K562 (cell line): Measurements from ENCODE around the gene OSGIN1. TPM values are rescaled to one million over a fixed set of nuclear protein-coding genes. Genes with fewer than 3 reads are reported as not detected.

Source experiments
- ARID2 ChIP-seq: fragments of 450-650 bp; IDR thresholded peaks from 2 replicates; pipeline ENCODE4 v1.6.1; 2017; ENCODE audit warnings: antibody characterized with exemption, mild to moderate bottlenecking
- HDAC8 ChIP-seq: fragments of 450-650 bp; IDR thresholded peaks from 2 replicates; pipeline ENCODE4 v1.6.1; 2016; ENCODE audit warnings: mild to moderate bottlenecking, missing genetic modification characterization, moderate library complexity, missing compliant biosample characterization
- ILK ChIP-seq: fragments of 450-650 bp; IDR thresholded peaks from 2 replicates; pipeline ENCODE4 v1.6.1; 2016; ENCODE audit warnings: missing genetic modification characterization, low read depth, mild to moderate bottlenecking, missing compliant biosample characterization, moderate library complexity, borderline replicate concordance
- KDM2B ChIP-seq: fragments of 250-450 bp; sonication (Bioruptor Pico); IDR thresholded peaks from 2 replicates; pipeline ENCODE4 v1.8.0; 2021; ENCODE audit warnings: mild to moderate bottlenecking, moderate library complexity
- MEF2A ChIP-seq: IDR thresholded peaks from 2 replicates; pipeline ENCODE4 v1.6.1; 2011; ENCODE audit warnings: low read depth, mild to moderate bottlenecking, low read length, moderate library complexity; ENCODE audit not compliant: control insufficient read depth
- PTTG1 ChIP-seq: fragments of 450-650 bp; IDR thresholded peaks from 2 replicates; pipeline ENCODE4 v1.6.1; 2016; ENCODE audit warnings: low read depth, mild to moderate bottlenecking, missing genetic modification characterization, missing compliant biosample characterization
- RAD21 ChIP-seq, 2 experiments: fragments of 250-450 bp in 1 of 2; fragments of 450-650 bp in 1 of 2; sonication (Bioruptor Pico) in 1 of 2; formaldehyde crosslinking in 1 of 2; IDR thresholded peaks in 1 of 2; conservative IDR thresholded peaks in 1 of 2; 2 replicates each; pipeline versions ENCODE4 v1.4.0 to v1.8.0; 2020 to 2022; ENCODE audit warnings: mild to moderate bottlenecking in 2 of 2, moderate library complexity in 1 of 2
- SOX6 ChIP-seq: fragments of 450-650 bp; IDR thresholded peaks from 2 replicates; pipeline ENCODE4 v1.6.1; 2014; ENCODE audit warnings: mild to moderate bottlenecking
- TAF1 ChIP-seq: IDR thresholded peaks from 2 replicates; pipeline ENCODE4 v1.6.1; 2011; ENCODE audit warnings: mild to moderate bottlenecking, low read length, moderate library complexity; ENCODE audit not compliant: insufficient read depth, control insufficient read depth, severe bottlenecking; ENCODE audit errors: extremely low read depth
- ZKSCAN3 ChIP-seq: fragments of 250-450 bp; sonication (Bioruptor Pico); IDR thresholded peaks from 2 replicates; pipeline ENCODE4 v1.4.0; 2020
- ZNF780A ChIP-seq: fragments of 250-450 bp; sonication (Bioruptor Pico); IDR thresholded peaks from 2 replicates; pipeline ENCODE4 v1.5.0; 2021; ENCODE audit warnings: mild to moderate bottlenecking
- polyA plus RNA-seq, 8 experiments: library from polyadenylated mRNA; depleted of rRNA in 4 of 8; stranded (reverse) in 5 of 8; unstranded in 3 of 8; fragments of >200 nt; fragmentation: Nextera tagmentation in 2 of 8; fragmentation: Illumina TruSeq in 1 of 8; extraction: Ambion mirVana in 2 of 8; extraction: Trizol in 1 of 8; gene quantifications; 2 replicates each; pipeline versions ENCODE4 v1.2.1 to v1.2.3, GENCODE V29; 2011 to 2014; ENCODE audit warnings: inconsistent platforms in 1 of 8, missing spikeins in 1 of 8
- total RNA-seq, 7 experiments: library from RNA; depleted of rRNA in 6 of 7; stranded (reverse); fragments of >200 nt in 6 of 7; fragmentation: Illumina TruSeq in 2 of 7; extraction: Trizol in 2 of 7; gene quantifications; 2 replicates each; pipeline versions ENCODE4 v1.2.1 to v1.2.3, GENCODE V29; 2011 to 2021; ENCODE audit warnings: low replicate concordance in 1 of 7
- TF ChIP-seq, protein P1 (sequence below): IDR thresholded peaks from 3 replicates; pipeline ENCODE4 v1.6.1; 2011; ENCODE audit warnings: borderline replicate concordance, mild to moderate bottlenecking, moderate library complexity; ENCODE audit not compliant: insufficient read length; ENCODE audit errors: extremely low read depth
- TF ChIP-seq, protein P2 (sequence below): fragments of 450-650 bp; formaldehyde crosslinking; IDR thresholded peaks from 2 replicates; pipeline ENCODE4 v1.4.0; 2020; ENCODE audit warnings: mild to moderate bottlenecking, moderate library complexity
- TF ChIP-seq, protein P3 (sequence below): fragments of 250-450 bp; sonication (Bioruptor Pico); IDR thresholded peaks from 2 replicates; pipeline ENCODE4 v1.9.0; 2021; ENCODE audit warnings: mild to moderate bottlenecking, inconsistent platforms
- TF ChIP-seq, protein P4 (sequence below): fragments of 250-450 bp; sonication (Bioruptor Pico); IDR thresholded peaks from 2 replicates; pipeline ENCODE4 v1.5.0; 2020; ENCODE audit warnings: mild to moderate bottlenecking
- TF ChIP-seq, protein P5 (sequence below): sonication (generic); formaldehyde crosslinking; IDR thresholded peaks from 2 replicates; pipeline ENCODE4 v1.9.0; 2022; ENCODE audit warnings: mild to moderate bottlenecking, missing genetic modification reagents

The OSGIN1 gene
- total and polyA plus RNA-seq, 9 of the 15 experiments (the other 6 are each of a cell fraction or from before 2014, with no cell fraction given), result 0.03 to 3.6 (median 1.6) TPM

DNA sequence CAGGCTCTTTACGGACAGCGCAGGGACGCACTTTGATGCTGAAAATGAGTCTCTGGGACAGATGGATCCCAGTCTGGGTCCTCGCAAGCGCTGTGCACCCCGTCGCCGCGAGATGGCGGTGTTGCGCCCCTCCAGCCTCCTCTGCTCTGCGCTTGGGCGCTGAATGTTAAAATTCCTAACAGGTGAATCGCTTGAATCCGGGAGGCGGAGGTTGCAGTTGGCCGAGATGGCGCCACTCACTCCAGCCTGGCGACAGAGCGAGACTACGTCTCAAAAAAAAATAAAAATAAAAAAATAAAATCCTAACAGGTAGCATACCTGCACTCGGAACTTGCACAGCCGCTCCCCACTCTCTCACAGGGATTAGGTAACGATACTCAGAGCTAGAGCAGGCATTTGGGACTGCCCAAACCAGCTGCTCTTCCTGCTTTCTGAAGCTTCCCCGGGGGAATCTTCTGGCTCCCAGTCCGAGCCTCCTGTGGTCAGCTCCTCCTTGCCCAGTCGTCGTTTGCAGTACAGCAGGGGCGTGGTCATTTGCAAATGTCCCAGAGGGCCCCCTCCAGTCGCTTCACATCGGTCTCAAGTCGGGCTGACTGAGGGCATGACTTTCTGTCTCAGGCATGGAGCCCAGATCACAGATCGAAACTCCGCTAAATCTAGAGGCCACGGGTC, 26.2 kb upstream of the OSGIN1 start (continued):
- TF ChIP-seq, protein P1, sequence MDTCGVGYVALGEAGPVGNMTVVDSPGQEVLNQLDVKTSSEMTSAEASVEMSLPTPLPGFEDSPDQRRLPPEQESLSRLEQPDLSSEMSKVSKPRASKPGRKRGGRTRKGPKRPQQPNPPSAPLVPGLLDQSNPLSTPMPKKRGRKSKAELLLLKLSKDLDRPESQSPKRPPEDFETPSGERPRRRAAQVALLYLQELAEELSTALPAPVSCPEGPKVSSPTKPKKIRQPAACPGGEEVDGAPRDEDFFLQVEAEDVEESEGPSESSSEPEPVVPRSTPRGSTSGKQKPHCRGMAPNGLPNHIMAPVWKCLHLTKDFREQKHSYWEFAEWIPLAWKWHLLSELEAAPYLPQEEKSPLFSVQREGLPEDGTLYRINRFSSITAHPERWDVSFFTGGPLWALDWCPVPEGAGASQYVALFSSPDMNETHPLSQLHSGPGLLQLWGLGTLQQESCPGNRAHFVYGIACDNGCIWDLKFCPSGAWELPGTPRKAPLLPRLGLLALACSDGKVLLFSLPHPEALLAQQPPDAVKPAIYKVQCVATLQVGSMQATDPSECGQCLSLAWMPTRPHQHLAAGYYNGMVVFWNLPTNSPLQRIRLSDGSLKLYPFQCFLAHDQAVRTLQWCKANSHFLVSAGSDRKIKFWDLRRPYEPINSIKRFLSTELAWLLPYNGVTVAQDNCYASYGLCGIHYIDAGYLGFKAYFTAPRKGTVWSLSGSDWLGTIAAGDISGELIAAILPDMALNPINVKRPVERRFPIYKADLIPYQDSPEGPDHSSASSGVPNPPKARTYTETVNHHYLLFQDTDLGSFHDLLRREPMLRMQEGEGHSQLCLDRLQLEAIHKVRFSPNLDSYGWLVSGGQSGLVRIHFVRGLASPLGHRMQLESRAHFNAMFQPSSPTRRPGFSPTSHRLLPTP, result no peak
- TF ChIP-seq, protein P2, sequence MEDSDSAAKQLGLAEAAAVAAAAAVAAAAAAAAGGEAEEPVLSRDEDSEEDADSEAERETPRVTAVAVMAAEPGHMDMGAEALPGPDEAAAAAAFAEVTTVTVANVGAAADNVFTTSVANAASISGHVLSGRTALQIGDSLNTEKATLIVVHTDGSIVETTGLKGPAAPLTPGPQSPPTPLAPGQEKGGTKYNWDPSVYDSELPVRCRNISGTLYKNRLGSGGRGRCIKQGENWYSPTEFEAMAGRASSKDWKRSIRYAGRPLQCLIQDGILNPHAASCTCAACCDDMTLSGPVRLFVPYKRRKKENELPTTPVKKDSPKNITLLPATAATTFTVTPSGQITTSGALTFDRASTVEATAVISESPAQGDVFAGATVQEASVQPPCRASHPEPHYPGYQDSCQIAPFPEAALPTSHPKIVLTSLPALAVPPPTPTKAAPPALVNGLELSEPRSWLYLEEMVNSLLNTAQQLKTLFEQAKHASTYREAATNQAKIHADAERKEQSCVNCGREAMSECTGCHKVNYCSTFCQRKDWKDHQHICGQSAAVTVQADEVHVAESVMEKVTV (CRISPR knock-in tag), result 0 out of 2 replicates have a peak, but pooled peaks have one; percentile 12
- TF ChIP-seq, protein P3, sequence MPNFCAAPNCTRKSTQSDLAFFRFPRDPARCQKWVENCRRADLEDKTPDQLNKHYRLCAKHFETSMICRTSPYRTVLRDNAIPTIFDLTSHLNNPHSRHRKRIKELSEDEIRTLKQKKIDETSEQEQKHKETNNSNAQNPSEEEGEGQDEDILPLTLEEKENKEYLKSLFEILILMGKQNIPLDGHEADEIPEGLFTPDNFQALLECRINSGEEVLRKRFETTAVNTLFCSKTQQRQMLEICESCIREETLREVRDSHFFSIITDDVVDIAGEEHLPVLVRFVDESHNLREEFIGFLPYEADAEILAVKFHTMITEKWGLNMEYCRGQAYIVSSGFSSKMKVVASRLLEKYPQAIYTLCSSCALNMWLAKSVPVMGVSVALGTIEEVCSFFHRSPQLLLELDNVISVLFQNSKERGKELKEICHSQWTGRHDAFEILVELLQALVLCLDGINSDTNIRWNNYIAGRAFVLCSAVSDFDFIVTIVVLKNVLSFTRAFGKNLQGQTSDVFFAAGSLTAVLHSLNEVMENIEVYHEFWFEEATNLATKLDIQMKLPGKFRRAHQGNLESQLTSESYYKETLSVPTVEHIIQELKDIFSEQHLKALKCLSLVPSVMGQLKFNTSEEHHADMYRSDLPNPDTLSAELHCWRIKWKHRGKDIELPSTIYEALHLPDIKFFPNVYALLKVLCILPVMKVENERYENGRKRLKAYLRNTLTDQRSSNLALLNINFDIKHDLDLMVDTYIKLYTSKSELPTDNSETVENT (CRISPR knock-in tag), result no peak
- TF ChIP-seq RAD21 (CRISPR knock-in tag; conservative IDR thresholded peaks at IDR 0.05 in 1 of 2, IDR thresholded peaks at IDR 0.05 in 1 of 2) (peak; percentile 53 to 80), ZNF780A (CRISPR knock-in tag) (no peak), KDM2B (CRISPR knock-in tag) (0 out of 2 replicates have a peak, but pooled peaks have one; percentile 13), MEF2A (no peak), PTTG1 (tag) (no peak), TAF1 (no peak), ARID2 (peak; percentile 50; the same call in 1 of the 2 replicates), ZKSCAN3 (CRISPR knock-in tag) (no peak), SOX6 (peak; percentile 43), ILK (tag) (no peak), HDAC8 (tag) (no peak)
- TF ChIP-seq, protein P4, sequence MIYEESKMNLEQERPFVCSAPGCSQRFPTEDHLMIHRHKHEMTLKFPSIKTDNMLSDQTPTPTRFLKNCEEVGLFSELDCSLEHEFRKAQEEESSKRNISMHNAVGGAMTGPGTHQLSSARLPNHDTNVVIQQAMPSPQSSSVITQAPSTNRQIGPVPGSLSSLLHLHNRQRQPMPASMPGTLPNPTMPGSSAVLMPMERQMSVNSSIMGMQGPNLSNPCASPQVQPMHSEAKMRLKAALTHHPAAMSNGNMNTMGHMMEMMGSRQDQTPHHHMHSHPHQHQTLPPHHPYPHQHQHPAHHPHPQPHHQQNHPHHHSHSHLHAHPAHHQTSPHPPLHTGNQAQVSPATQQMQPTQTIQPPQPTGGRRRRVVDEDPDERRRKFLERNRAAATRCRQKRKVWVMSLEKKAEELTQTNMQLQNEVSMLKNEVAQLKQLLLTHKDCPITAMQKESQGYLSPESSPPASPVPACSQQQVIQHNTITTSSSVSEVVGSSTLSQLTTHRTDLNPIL (CRISPR knock-in tag), result no peak
- TF ChIP-seq, protein P5, sequence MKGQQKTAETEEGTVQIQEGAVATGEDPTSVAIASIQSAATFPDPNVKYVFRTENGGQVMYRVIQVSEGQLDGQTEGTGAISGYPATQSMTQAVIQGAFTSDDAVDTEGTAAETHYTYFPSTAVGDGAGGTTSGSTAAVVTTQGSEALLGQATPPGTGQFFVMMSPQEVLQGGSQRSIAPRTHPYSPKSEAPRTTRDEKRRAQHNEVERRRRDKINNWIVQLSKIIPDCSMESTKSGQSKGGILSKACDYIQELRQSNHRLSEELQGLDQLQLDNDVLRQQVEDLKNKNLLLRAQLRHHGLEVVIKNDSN (CRISPR knock-in tag), result no peak
